MCF 10A (cell line): ENCODE data around the gene OPCML. TPM values are rescaled to one million over a fixed set of nuclear protein-coding genes. Genes with fewer than 3 reads are reported as not detected.

Source experiments
- BruUV-seq: library from RNA; stranded (reverse); fragments of 400-500 nt; replicated peaks from 2 replicates; lab custom pipeline; 2021; lab: Mats Ljungman, UMichigan
- CTCF ChIA-PET: fragments of 300-600 bp; sonication (Branson Sonifier 250); formaldehyde crosslinking; extraction: SDS; loops from one replicate; lab custom pipeline; 2021; ENCODE audit warnings: antibody characterized with exemption, inconsistent platforms; lab: Yijun Ruan, JAX
- POLR2A ChIA-PET: fragments of 300-600, 350-650 bp; sonication (Branson Sonifier 250); formaldehyde crosslinking; extraction: SDS; loops from one replicate; lab custom pipeline; 2020; ENCODE audit warnings: antibody characterized with exemption, inconsistent platforms; lab: Yijun Ruan, JAX
- DNase-seq: peaks from one replicate; pipeline ENCODE4 v3.0.0-alpha.2; 2018; ENCODE audit not compliant: unreplicated experiment
- H3K27ac Mint-ChIP-seq: one replicate; pipeline ENCODE4 v1.8.0; 2022; ENCODE audit warnings: mild to moderate bottlenecking, low read depth, mixed read lengths; ENCODE audit not compliant: unreplicated experiment
- H3K27me3 Mint-ChIP-seq: one replicate; pipeline ENCODE4 v1.8.0; 2022; ENCODE audit warnings: mixed read lengths; ENCODE audit not compliant: insufficient read depth, unreplicated experiment
- H3K36me3 Mint-ChIP-seq: one replicate; pipeline ENCODE4 v1.8.0; 2022; ENCODE audit warnings: mild to moderate bottlenecking, moderate library complexity, mixed read lengths; ENCODE audit not compliant: insufficient read depth, unreplicated experiment
- H3K4me1 Mint-ChIP-seq: one replicate; pipeline ENCODE4 v1.8.0; 2022; ENCODE audit warnings: mixed read lengths; ENCODE audit not compliant: insufficient read depth, unreplicated experiment
- H3K4me3 Mint-ChIP-seq: one replicate; pipeline ENCODE4 v1.8.0; 2022; ENCODE audit warnings: mild to moderate bottlenecking, moderate library complexity, mixed read lengths; ENCODE audit not compliant: unreplicated experiment
- H3K9me3 Mint-ChIP-seq: one replicate; pipeline ENCODE4 v1.8.0; 2022; ENCODE audit warnings: mixed read lengths; ENCODE audit not compliant: unreplicated experiment
- intact Hi-C: fragments of 100-400 bp; cut with micrococcal nuclease; formaldehyde crosslinking; loops from 2 replicates; pipeline ENCODE4 v1.14.1; 2022
- total RNA-seq: library from RNA; stranded (reverse); gene quantifications from 2 replicates; pipeline ENCODE4 v1.2.3, GENCODE V29; 2022
- TF ChIP-seq, protein P1 (sequence below): fragments of 200-600 bp; IDR thresholded peaks from one replicate; pipeline ENCODE4 v1.8.0; 2022; ENCODE audit warnings: antibody characterized with exemption, mild to moderate bottlenecking; ENCODE audit not compliant: unreplicated experiment

OPCML gene
- total RNA-seq, 1 experiment from 2014 or later: not detected

DNA sequence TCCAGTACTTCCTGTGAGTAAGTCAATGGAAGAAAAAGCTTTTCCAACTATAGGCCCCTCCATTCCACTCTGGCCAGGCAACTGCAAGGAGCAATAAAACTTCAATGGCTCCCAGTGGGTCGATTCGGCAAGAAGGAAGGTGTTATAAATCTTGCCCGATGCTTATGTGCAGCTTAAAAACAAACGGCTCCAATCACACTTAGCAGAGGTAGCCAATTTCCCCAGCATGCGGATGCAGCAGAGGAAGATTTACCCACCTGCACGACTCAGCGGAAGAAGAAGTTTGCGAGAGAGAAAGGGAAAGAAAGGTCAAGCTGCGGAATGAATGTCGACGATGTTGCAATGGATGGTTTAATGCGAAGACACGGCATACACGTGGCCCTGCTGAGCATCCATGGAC lies 141.5 kb downstream of the OPCML start:
- no peaks in the 10 kb centered on the region for H3K4me1 Mint-ChIP-seq
- no peak overlapping the region for H3K4me3 Mint-ChIP-seq
- TF ChIP-seq, protein P1, sequence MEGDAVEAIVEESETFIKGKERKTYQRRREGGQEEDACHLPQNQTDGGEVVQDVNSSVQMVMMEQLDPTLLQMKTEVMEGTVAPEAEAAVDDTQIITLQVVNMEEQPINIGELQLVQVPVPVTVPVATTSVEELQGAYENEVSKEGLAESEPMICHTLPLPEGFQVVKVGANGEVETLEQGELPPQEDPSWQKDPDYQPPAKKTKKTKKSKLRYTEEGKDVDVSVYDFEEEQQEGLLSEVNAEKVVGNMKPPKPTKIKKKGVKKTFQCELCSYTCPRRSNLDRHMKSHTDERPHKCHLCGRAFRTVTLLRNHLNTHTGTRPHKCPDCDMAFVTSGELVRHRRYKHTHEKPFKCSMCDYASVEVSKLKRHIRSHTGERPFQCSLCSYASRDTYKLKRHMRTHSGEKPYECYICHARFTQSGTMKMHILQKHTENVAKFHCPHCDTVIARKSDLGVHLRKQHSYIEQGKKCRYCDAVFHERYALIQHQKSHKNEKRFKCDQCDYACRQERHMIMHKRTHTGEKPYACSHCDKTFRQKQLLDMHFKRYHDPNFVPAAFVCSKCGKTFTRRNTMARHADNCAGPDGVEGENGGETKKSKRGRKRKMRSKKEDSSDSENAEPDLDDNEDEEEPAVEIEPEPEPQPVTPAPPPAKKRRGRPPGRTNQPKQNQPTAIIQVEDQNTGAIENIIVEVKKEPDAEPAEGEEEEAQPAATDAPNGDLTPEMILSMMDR: no peak
- H3K27me3 Mint-ChIP-seq: no peaks in the 10 kb centered on the region
- POLR2A ChIA-PET: no interaction called here
- intact Hi-C loops: no loop called here
- peaks cover 21% of the 10 kb centered on the region for H3K9me3 Mint-ChIP-seq
- no peak overlapping the region for H3K27ac Mint-ChIP-seq
- H3K36me3 Mint-ChIP-seq: no peaks in the 10 kb centered on the region
- no peak for DNase-seq
- CTCF ChIA-PET: interaction anchor here (0.8 kb wide), 1 partner anchor 17 kb away, joined by 3 read pairs; no protein-coding TSS in a partner anchor
- BruUV-seq: no TSS peak

DNA sequence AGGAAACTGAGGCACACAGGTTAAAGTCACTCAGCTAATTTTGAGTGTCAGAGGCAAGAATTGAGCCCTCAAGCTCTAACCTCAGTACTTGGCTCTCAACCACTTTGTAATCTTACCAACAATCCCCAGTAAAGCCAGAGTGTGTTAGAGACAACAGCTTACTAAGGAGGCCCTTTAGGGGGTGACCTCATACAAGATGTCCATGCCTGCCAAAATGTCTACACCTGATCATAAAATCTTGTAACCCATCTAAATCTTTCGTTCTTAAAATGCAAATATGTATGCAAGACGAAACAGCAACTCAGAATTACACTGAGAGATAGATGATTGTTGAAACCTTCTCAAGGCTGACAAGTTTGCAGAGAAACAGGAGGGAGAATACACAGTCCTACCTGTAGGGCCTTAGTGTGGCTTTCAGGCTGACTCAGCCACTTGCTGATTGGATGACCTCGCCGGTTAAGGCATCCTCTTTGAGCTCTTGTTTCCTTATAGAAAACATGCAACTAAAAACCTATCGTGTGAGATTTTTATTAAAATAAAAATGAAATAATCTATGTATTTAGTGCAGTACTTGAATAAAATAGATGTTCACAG lies 143.2 kb downstream of the OPCML start:
- H3K4me1 Mint-ChIP-seq: no peaks in the 10 kb centered on the region
- no TSS peak for BruUV-seq
- ChIA-PET POLR2A (no interaction called here), CTCF (no interaction called here)
- no peaks in the 10 kb centered on the region for H3K27me3 Mint-ChIP-seq
- TF ChIP-seq, protein P1: no peak
- H3K36me3 Mint-ChIP-seq: no peaks in the 10 kb centered on the region
- intact Hi-C loops: no loop called here
- H3K27ac Mint-ChIP-seq: no peak overlapping the region
- DNase-seq: no peak
- peaks cover 12% of the 10 kb centered on the region for H3K9me3 Mint-ChIP-seq
- no peak overlapping the region for H3K4me3 Mint-ChIP-seq

DNA sequence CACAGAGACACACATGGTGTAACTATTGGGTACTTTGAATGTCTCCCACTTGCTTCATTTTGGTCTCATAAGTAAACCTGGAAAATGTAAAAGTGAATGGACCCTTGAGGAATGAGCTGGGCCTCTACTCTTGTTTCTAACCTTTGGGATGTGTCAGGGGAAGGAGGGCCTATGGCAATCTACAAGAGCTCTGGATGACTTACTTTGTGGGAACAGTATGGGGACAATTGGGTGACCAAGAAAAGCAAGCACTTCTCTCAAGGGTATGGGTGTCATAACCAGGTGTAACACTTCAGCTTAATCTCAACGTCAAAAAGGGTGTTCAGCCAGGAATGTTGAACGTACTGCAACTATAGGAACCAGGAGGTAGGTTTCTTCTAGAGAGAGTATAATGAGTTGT lies 144.0 kb downstream of the OPCML start:
- Mint-ChIP-seq H3K4me3 (no peak overlapping the region), H3K27ac (no peak overlapping the region), H3K36me3 (no peaks in the 10 kb centered on the region), H3K27me3 (no peaks in the 10 kb centered on the region), H3K4me1 (no peaks in the 10 kb centered on the region), H3K9me3 (peaks cover 7% of the 10 kb centered on the region)
- DNase-seq: no peak
- intact Hi-C loops: no loop called here
- ChIA-PET POLR2A (no interaction called here), CTCF (interaction anchor here (0.6 kb wide), 2 partner anchors 26 to 175 kb away, joined by 4 read pairs; no protein-coding TSS in a partner anchor)
- no TSS peak for BruUV-seq
- TF ChIP-seq, protein P1: no peak

DNA sequence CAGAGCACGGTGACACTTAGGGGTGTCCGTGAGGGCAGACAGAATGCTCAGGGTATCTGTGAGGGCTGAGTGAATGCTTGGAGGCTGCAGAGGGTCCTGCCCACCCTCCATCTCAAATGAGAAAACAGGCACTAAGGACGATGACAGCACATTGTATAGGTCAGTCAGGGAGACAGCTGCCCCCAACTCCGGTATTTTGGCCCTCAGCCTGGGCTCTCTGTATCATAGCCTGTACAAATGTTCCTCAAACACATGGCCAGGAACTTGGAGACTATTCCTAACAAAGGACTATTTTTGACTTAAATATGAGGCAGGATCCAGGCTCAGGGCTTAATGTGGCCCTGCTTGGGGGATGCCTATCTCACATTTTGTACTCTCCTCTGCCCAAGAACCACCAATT lies 145.4 kb downstream of the OPCML start:
- Mint-ChIP-seq H3K9me3 (peaks cover 7% of the 10 kb centered on the region), H3K27ac (no peak overlapping the region), H3K4me1 (no peaks in the 10 kb centered on the region), H3K27me3 (no peaks in the 10 kb centered on the region), H3K36me3 (no peaks in the 10 kb centered on the region), H3K4me3 (no peak overlapping the region)
- POLR2A ChIA-PET: no interaction called here
- BruUV-seq: no TSS peak
- intact Hi-C loops: no loop called here
- TF ChIP-seq, protein P1: no peak
- CTCF ChIA-PET: no interaction called here
- DNase-seq: no peak
